Activated CD8-positive, alpha-beta memory T cell treated with anti-CD3 and anti-CD28 coated beads for 36 hours (primary cell): ENCODE measurements around the gene CD3E. TPM values are rescaled to one million over a fixed set of nuclear protein-coding genes. Genes with fewer than 3 reads are reported as not detected.

Experiments used
- CTCF ChIA-PET: fragments of 350-600 bp; sonication (Branson Sonifier 250); formaldehyde crosslinking; loops from one replicate; lab custom pipeline; 2021; ENCODE audit warnings: antibody characterized with exemption; lab: Charles Lee
- POLR2A ChIA-PET: fragments of 350-600 bp; sonication (Branson Sonifier 250); formaldehyde crosslinking; loops from one replicate; lab custom pipeline; 2021; ENCODE audit warnings: antibody characterized with exemption; lab: Charles Lee
- total RNA-seq, 2 experiments: library from RNA; stranded (reverse); gene quantifications; one replicate each; pipeline ENCODE4 v1.2.3, GENCODE V29; 2021

The CD3E gene
- total RNA-seq, 2 experiments from 2014 or later = 491 to 500 TPM

- POLR2A ChIA-PET = interaction anchor here (0.6 to 2.4 kb wide), 7 partner anchors 20 to 128 kb away, joined by 3 to 21 read pairs (median 3); partner anchors contain the start of genes CD3E and MPZL2
- CTCF ChIA-PET = interaction anchor here (0.7 to 8.3 kb wide), 6 partner anchors 11 to 192 kb away, joined by 3 to 69 read pairs (median 6); partner anchors contain the start of genes CD3E and JAML
Measured at GRCh38 chr11:118341815-118342489, 37.4 kb downstream of the CD3E start.

GRCh38 chr11:118342503-118343161, 38.1 kb downstream of the CD3E start, which contains the start of gene CD3D:
Gene CD3D (minus strand): TSS chr11:118342705. CDS start chr11:118342607, 98 bp downstream.
- CTCF ChIA-PET = interaction anchor here (0.7 to 8.3 kb wide), 6 partner anchors 10 to 193 kb away, joined by 3 to 69 read pairs (median 6); partner anchors contain the start of genes CD3E and JAML
- POLR2A ChIA-PET = interaction anchor here (0.8 to 2.4 kb wide), 7 partner anchors 17 to 128 kb away, joined by 3 to 21 read pairs (median 3); partner anchors contain the start of gene CD3E

- CTCF ChIA-PET = interaction anchor here (1.0 to 8.3 kb wide), 4 partner anchors 10 to 48 kb away, joined by 6 to 69 read pairs (median 9); partner anchors contain the start of gene CD3E
- POLR2A ChIA-PET = interaction anchor here (0.6 to 2.4 kb wide), 3 partner anchors 16 to 141 kb away, joined by 3 to 21 read pairs (median 3); partner anchors contain the start of gene CD3E
Measured at GRCh38 chr11:118343248-118343647, 38.7 kb downstream of the CD3E start.

- CTCF ChIA-PET = interaction anchor here (1.6 to 8.3 kb wide), 3 partner anchors 9 to 146 kb away, joined by 7 to 69 read pairs (median 11); partner anchors contain the start of gene CD3E
Measured at GRCh38 chr11:118343981-118344515, 39.5 kb downstream of the CD3E start, which contains the start of gene CD3G. Gene CD3G (plus strand): TSS chr11:118344344. CDS start chr11:118344424, 80 bp downstream.

GRCh38 chr11:118349475-118349874, 44.9 kb downstream of the CD3E start:
- CTCF ChIA-PET = interaction anchor here (0.8 to 0.9 kb wide), 2 partner anchors 10 to 205 kb away, joined by 3 read pairs; no protein-coding TSS in a partner anchor
- POLR2A ChIA-PET = interaction anchor here (0.7 kb wide), 1 partner anchor 45 kb away, joined by 3 read pairs; the partner anchor contains the start of gene CD3E

More at GRCh38 chr11:118343981-118344515, 39.5 kb downstream of the CD3E start, which contains the start of gene CD3G:
- POLR2A ChIA-PET = interaction anchor here (0.6 kb wide), 1 partner anchor 39 kb away, joined by 3 read pairs; no protein-coding TSS in a partner anchor

GRCh38 chr11:118353084-118353710, 48.7 kb downstream of the CD3E start:
- ChIA-PET POLR2A (interaction anchor here (1.0 kb wide), 1 partner anchor 13 kb away, joined by 3 read pairs; no protein-coding TSS in a partner anchor), CTCF (interaction anchor here (0.6 to 2.4 kb wide), 11 partner anchors 8 to 170 kb away, joined by 3 to 11 read pairs (median 4); partner anchors contain the start of genes CD3D and CD3G)

- ChIA-PET CTCF (no interaction called here), POLR2A (no interaction called here)
Measured at GRCh38 chr11:118358071-118358470, 53.5 kb downstream of the CD3E start.

- ChIA-PET CTCF (interaction anchor here (0.6 to 1.2 kb wide), 7 partner anchors 18 to 217 kb away, joined by 3 to 6 read pairs (median 4); partner anchors contain the start of gene KMT2A), POLR2A (interaction anchor here (0.6 to 1.5 kb wide), 5 partner anchors 17 to 965 kb away, joined by 3 to 5 read pairs (median 3); partner anchors contain the start of gene CD3D)
Measured at GRCh38 chr11:118359295-118359958, 54.9 kb downstream of the CD3E start, which contains the start of gene UBE4A. Gene UBE4A (plus strand): TSS chr11:118359600. CDS start chr11:118365081, 5,481 bp downstream.

- POLR2A ChIA-PET = interaction anchor here (0.6 kb wide), 1 partner anchor 148 kb away, joined by 3 read pairs; no protein-coding TSS in a partner anchor
- CTCF ChIA-PET = interaction anchor here (1.2 to 1.6 kb wide), 3 partner anchors 70 to 193 kb away, joined by 3 to 4 read pairs (median 4); no protein-coding TSS in a partner anchor
Measured at GRCh38 chr11:118364956-118365615, 60.6 kb downstream of the CD3E start.

Other genes starting within 250 kb of the CD3E start
- gene TMPRSS4, start 227.7 kb upstream of the CD3E start, total RNA-seq = not detected
- gene SMIM35, start 217.8 kb upstream of the CD3E start, total RNA-seq = under 1 TPM; 0.13 to 0.32 TPM
- gene SCN4B, start 151.9 kb upstream of the CD3E start, total RNA-seq = under 1 TPM; 0.19 to 0.29 TPM
- not detected for gene SCN2B, start 128.1 kb upstream of the CD3E start, total RNA-seq
- 100 to 1,000 TPM; 300 to 305 TPM for gene JAML, start 79.7 kb upstream of the CD3E start, total RNA-seq
- 10 to 100 TPM; 83.9 to 84.1 TPM for gene MPZL3, start 52.4 kb upstream of the CD3E start, total RNA-seq
- 1 to 10 TPM; 6.1 to 7.8 TPM for gene MPZL2, start 40.4 kb upstream of the CD3E start, total RNA-seq
- gene CD3D, start 38.0 kb downstream of the CD3E start, total RNA-seq = 100 to 1,000 TPM; 407 to 417 TPM
- 100 to 1,000 TPM; 145 to 146 TPM for gene CD3G, start 39.6 kb downstream of the CD3E start, total RNA-seq
- 10 to 100 TPM; 54.0 to 55.7 TPM for gene UBE4A, start 54.9 kb downstream of the CD3E start, total RNA-seq
- 100 to 1,000 TPM; 279 to 296 TPM for gene ATP5MG, start 96.9 kb downstream of the CD3E start, total RNA-seq
- gene KMT2A, start 131.8 kb downstream of the CD3E start, total RNA-seq = 10 to 100 TPM; 66.5 to 67.6 TPM
- gene TTC36, start 222.7 kb downstream of the CD3E start, total RNA-seq = under 1 TPM; 0.38 to 0.52 TPM
- 1 to 10 TPM; 8.9 to 9.6 TPM for gene TMEM25, start 226.5 kb downstream of the CD3E start, total RNA-seq